ENCODE measurements around the gene ERC1.
"Not testable (repeated sequence)": the region's sequence is repeated elsewhere in the genome, so short reads cannot be mapped to it uniquely, and the experiment has no call there.

ERC1 gene

GRCh38 chr12:1339618-1340319 lies 348.7 kb downstream of the ERC1 start:
- Histone ChIP-seq H3K9me3 (ENCODE audit: control insufficient read depth, insufficient read depth, low read length) (no peaks in the 10 kb centered on the region), H3K36me3 (ENCODE audit: insufficient read depth, low read length) (no peaks in the 10 kb centered on the region; the same call in 1 of the 2 replicates), H3K9ac (ENCODE audit: low read depth, low read length) (no peak overlapping the region), H3K4me1 (ENCODE audit: insufficient read depth, low read length) (no peaks in the 10 kb centered on the region)

GRCh38 chr12:1341270-1341669 lies 350.2 kb downstream of the ERC1 start:
- H3K4me1 ChIP-seq (ENCODE audit: insufficient read depth, low read length); H3K36me3 ChIP-seq (ENCODE audit: insufficient read depth, low read length); H3K9me3 ChIP-seq (ENCODE audit: control insufficient read depth, insufficient read depth, low read length); H3K9ac ChIP-seq (ENCODE audit: low read depth, low read length): not testable (repeated sequence)

DNA sequence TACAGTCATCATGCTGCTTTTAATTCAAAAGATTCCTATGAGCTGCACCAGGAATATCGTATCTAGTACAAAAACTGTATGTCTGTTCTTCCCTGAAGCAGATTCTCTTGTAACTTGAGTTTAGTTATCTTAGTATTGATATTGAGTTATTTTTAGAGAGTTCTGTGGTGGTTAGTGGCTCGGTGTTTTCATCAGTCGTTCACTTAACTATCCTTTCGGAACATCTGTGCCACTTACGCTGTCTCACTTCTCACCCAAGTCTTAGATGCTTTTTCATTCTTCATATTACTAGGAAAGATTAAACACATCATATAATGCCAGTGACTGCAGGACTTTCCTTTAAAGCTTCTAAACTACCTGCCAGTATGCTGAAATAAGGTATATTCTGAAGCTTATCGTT lies 352.4 kb downstream of the ERC1 start:
- no peak overlapping the region for H3K9ac ChIP-seq (ENCODE audit: low read depth, low read length)
- H3K4me1 ChIP-seq (ENCODE audit: insufficient read depth, low read length): no peaks in the 10 kb centered on the region
- no peaks in the 10 kb centered on the region; the same call in 1 of the 2 replicates for H3K36me3 ChIP-seq (ENCODE audit: insufficient read depth, low read length)

DNA sequence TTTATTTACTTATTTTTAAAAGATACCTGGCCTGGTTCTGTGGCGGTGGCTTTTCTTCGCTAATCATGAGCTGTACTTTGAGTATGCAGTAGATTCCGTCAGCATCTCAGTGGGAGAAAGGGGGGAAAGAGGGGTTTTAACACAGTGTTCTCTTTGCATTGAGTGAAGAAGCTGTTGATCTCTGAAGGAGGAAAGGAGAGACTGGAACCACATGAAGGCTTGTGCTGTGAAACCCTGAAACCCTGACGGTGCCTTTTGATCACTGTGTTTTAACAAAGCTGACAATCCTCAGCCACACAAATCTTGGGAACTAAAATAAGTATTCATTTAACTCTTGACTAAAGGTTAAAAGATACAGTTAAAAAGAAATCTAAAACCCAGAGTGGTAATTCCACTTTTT lies 353.2 kb downstream of the ERC1 start:
- no peaks in the 10 kb centered on the region for H3K9me3 ChIP-seq (ENCODE audit: control insufficient read depth, insufficient read depth, low read length)
- no peak overlapping the region for H3K9ac ChIP-seq (ENCODE audit: low read depth, low read length)
- no peaks in the 10 kb centered on the region; the same call in 1 of the 2 replicates for H3K36me3 ChIP-seq (ENCODE audit: insufficient read depth, low read length)
- no peaks in the 10 kb centered on the region for H3K4me1 ChIP-seq (ENCODE audit: insufficient read depth, low read length)

More for the DNA sequence above, 352.4 kb downstream of the ERC1 start:
- no peaks in the 10 kb centered on the region for H3K9me3 ChIP-seq (ENCODE audit: control insufficient read depth, insufficient read depth, low read length)

GRCh38 chr12:1346126-1346525 lies 355.1 kb downstream of the ERC1 start:
- Histone ChIP-seq H3K9ac (ENCODE audit: low read depth, low read length) (no peak overlapping the region), H3K4me1 (ENCODE audit: insufficient read depth, low read length) (no peaks in the 10 kb centered on the region), H3K9me3 (ENCODE audit: control insufficient read depth, insufficient read depth, low read length) (no peaks in the 10 kb centered on the region), H3K36me3 (ENCODE audit: insufficient read depth, low read length) (no peaks in the 10 kb centered on the region; the same call in 1 of the 2 replicates)

DNA sequence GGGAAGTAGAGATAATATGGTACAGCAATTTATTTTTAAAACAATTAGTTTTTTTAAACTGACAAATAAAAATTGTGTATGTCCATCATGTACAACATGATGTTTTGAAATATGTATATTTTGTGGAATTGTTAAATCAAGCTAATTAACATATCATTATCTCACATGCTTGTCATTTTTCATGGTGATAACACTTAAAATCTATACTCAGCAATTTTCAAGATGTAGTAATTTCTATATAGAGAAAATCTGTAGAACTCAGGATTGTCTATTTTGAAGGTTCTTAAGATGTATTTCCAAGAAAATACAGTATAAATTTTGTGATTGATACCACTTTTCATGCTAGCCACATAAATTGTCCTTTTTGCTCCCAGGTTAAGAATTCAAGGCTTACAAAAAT lies 356.3 kb downstream of the ERC1 start:
- Histone ChIP-seq H3K4me1 (ENCODE audit: insufficient read depth, low read length) (no peaks in the 10 kb centered on the region), H3K36me3 (ENCODE audit: insufficient read depth, low read length) (no peaks in the 10 kb centered on the region; the same call in 1 of the 2 replicates), H3K9me3 (ENCODE audit: control insufficient read depth, insufficient read depth, low read length) (no peaks in the 10 kb centered on the region), H3K9ac (ENCODE audit: low read depth, low read length) (no peak overlapping the region)

DNA sequence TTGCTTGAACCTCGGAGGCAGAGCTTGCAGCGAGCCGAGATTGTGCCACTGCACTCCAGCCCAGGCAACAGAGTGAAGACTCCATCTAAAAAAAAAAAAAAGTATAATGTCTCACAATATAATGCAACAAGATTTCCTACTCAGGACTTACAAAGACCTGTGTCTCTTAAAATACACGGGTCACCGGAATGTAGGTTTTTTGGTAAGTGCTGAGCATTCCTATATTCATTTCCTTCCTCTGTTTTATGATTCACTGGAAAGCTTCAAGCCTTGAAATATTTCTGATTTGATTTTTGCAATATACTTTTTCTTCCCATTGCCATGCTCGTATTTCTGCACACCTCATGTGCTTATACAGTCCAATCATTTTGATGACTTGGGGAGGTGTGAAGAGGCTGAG lies 357.6 kb downstream of the ERC1 start:
- H3K4me1 ChIP-seq (ENCODE audit: insufficient read depth, low read length): no peaks in the 10 kb centered on the region
- no peaks in the 10 kb centered on the region for H3K36me3 ChIP-seq (ENCODE audit: insufficient read depth, low read length)
- no peaks in the 10 kb centered on the region for H3K9me3 ChIP-seq (ENCODE audit: control insufficient read depth, insufficient read depth, low read length)
- H3K9ac ChIP-seq (ENCODE audit: low read depth, low read length): no peak overlapping the region

DNA sequence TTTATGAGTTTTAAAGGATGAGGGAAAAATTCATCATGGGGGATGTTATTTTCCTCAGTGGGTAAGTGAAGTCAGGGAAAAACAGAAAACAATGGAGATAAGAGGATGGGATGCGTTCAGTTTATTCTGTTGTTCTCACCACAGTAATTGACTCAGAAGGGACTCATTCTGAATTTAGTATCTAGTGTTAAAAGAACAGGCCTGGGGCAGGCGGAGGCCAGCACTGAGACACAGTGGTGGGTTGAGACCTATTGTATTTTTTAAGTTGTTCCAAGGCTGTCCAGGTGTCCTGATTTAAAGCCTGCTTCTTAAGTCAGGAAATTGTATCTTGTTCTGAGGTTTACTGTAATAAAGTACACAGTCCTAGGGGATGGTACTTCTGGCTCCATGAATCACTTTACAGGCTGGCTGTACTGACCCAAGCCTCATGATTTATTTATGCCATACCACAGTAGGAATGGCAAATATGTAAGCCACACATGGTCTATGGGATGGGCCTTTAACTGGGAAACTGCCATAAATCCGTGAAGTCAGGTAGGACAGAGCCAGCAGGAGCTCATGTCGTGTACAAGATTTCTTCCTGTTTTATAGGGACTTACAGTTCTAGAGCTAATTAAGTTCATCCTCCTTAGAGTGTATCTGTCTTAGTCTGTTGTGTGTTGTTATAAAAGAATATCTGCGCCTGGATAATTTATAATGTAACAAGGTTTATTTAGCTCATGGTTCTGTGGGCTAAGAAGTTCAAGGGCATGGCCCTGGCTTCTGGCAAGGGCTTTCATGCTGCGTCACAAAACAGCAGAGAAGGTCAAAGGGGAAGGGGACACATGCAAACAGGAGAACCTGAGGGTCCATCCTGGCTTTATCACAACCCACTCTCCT lies 359.3 kb downstream of the ERC1 start:
- no peaks in the 10 kb centered on the region for H3K36me3 ChIP-seq (ENCODE audit: insufficient read depth, low read length)

DNA sequence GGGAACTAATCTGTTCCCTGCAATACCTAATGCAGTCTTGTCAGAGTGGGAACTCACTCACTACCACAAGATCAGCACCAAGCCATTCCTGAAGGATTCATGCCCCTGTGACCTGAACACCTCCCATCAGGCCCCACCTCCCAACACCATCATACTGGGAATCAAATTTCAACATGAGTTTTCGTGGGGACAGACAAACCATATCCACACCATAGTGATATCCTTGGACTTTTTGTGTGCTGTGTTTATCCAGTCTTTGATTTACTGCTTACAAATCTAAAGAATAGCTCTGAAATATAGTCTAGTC lies 359.9 kb downstream of the ERC1 start:
- H3K9me3 ChIP-seq (ENCODE audit: control insufficient read depth, insufficient read depth, low read length): no peaks in the 10 kb centered on the region
- no peak overlapping the region for H3K9ac ChIP-seq (ENCODE audit: low read depth, low read length)
- H3K4me1 ChIP-seq (ENCODE audit: insufficient read depth, low read length): peaks cover 5% of the 10 kb centered on the region; the same call in 1 of the 2 replicates
- H3K36me3 ChIP-seq (ENCODE audit: insufficient read depth, low read length): no peaks in the 10 kb centered on the region

More for the DNA sequence above, 359.3 kb downstream of the ERC1 start:
- Histone ChIP-seq H3K4me1 (ENCODE audit: insufficient read depth, low read length) (peaks cover 1% of the 10 kb centered on the region; the same call in 1 of the 2 replicates), H3K9me3 (ENCODE audit: control insufficient read depth, insufficient read depth, low read length) (no peaks in the 10 kb centered on the region), H3K9ac (ENCODE audit: low read depth, low read length) (no peak overlapping the region)

DNA sequence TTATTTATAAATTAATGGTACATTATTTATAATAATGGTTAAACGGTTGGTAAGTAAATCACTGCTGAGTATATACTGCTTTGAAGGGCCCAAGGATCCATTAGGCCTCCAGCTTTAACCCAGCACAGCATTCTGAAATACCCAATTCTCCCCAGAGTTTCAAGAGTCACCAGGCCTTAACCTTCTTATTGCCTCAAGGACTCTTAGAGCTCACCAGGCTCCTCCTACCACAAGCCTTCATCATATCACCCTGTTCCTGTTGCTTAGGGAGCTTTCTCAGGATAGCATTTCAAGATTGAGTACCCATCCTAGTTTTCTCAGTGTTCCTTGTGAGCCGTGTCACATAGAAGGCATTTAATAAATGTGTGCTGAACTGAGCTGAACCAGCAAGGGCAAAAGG lies 360.9 kb downstream of the ERC1 start:
- Histone ChIP-seq H3K9me3 (ENCODE audit: control insufficient read depth, insufficient read depth, low read length) (no peaks in the 10 kb centered on the region), H3K36me3 (ENCODE audit: insufficient read depth, low read length) (no peaks in the 10 kb centered on the region), H3K9ac (ENCODE audit: low read depth, low read length) (no peak overlapping the region), H3K4me1 (ENCODE audit: insufficient read depth, low read length) (peaks cover 5% of the 10 kb centered on the region; the same call in 1 of the 2 replicates)

GRCh38 chr12:1353451-1353850 lies 362.4 kb downstream of the ERC1 start:
- Histone ChIP-seq H3K9ac (ENCODE audit: low read depth, low read length) (no peak overlapping the region), H3K36me3 (ENCODE audit: insufficient read depth, low read length) (no peaks in the 10 kb centered on the region), H3K4me1 (ENCODE audit: insufficient read depth, low read length) (peaks cover 5% of the 10 kb centered on the region; the same call in 1 of the 2 replicates), H3K9me3 (ENCODE audit: control insufficient read depth, insufficient read depth, low read length) (no peaks in the 10 kb centered on the region)

GRCh38 chr12:1355396-1355795 lies 364.4 kb downstream of the ERC1 start:
- Histone ChIP-seq H3K9me3 (ENCODE audit: control insufficient read depth, insufficient read depth, low read length) (no peaks in the 10 kb centered on the region), H3K9ac (ENCODE audit: low read depth, low read length) (no peak overlapping the region), H3K36me3 (ENCODE audit: insufficient read depth, low read length) (no peaks in the 10 kb centered on the region; the same call in 1 of the 2 replicates), H3K4me1 (ENCODE audit: insufficient read depth, low read length) (peaks cover 5% of the 10 kb centered on the region; the same call in 1 of the 2 replicates)

DNA sequence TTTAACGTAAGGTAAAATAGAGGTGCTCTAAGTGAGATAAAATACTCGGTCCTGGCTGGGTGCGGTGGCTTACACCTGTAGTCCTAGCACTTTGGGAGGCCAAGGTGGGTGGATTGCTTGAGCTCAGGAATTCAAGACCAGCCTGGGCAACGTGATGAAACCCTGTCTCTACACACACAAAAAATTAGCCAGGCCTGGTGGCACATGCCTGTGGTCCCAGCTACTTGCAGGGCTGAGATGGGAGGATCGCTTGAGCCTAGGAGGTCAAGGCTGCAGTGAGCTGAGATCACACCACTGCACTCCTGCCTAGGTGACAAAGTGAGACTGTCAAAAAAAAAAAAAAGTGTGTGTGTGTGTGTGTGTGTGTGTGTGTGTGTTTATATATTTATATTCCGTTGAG lies 364.8 kb downstream of the ERC1 start:
- H3K9ac ChIP-seq (ENCODE audit: low read depth, low read length); H3K4me1 ChIP-seq (ENCODE audit: insufficient read depth, low read length); H3K36me3 ChIP-seq (ENCODE audit: insufficient read depth, low read length); H3K9me3 ChIP-seq (ENCODE audit: control insufficient read depth, insufficient read depth, low read length): not testable (repeated sequence)

DNA sequence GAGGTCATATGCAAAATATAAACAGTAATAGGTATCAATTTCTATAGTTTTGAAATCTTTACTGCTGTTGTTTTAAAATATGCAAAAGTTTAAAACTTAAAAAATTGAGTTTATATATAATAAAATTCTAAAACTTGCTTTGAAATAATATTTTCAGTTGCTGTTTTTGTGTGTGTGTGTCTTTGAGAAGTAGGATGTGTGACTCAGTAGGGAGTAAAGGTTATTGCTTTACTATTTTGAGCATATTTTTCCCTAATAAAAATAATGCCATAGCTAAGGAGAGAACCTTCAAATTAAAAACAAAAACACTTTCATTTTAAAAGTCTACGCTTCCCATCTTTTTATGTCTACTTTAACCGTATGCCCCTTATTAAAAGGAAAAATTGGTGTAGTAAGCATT lies 365.3 kb downstream of the ERC1 start:
- no peak overlapping the region for H3K9ac ChIP-seq (ENCODE audit: low read depth, low read length)
- no peaks in the 10 kb centered on the region; the same call in 1 of the 2 replicates for H3K36me3 ChIP-seq (ENCODE audit: insufficient read depth, low read length)

GRCh38 chr12:1357171-1357570 lies 366.1 kb downstream of the ERC1 start:
- Histone ChIP-seq H3K9me3 (ENCODE audit: control insufficient read depth, insufficient read depth, low read length) (no peaks in the 10 kb centered on the region), H3K9ac (ENCODE audit: low read depth, low read length) (no peak overlapping the region), H3K4me1 (ENCODE audit: insufficient read depth, low read length) (peaks cover 5% of the 10 kb centered on the region; the same call in 1 of the 2 replicates), H3K36me3 (ENCODE audit: insufficient read depth, low read length) (no peaks in the 10 kb centered on the region; the same call in 1 of the 2 replicates)

More for the DNA sequence above, 365.3 kb downstream of the ERC1 start:
- Histone ChIP-seq H3K9me3 (ENCODE audit: control insufficient read depth, insufficient read depth, low read length) (no peaks in the 10 kb centered on the region), H3K4me1 (ENCODE audit: insufficient read depth, low read length) (peaks cover 5% of the 10 kb centered on the region; the same call in 1 of the 2 replicates)

Data from ES-I3 (cell line).